ENCODE results near the gene TTC1. TPM values are rescaled to one million over a fixed set of nuclear protein-coding genes. Genes with fewer than 3 reads are reported as not detected.

Gene TTC1
- total RNA-seq, 1 donor from 2014 or later, result 94.2 TPM

DNA sequence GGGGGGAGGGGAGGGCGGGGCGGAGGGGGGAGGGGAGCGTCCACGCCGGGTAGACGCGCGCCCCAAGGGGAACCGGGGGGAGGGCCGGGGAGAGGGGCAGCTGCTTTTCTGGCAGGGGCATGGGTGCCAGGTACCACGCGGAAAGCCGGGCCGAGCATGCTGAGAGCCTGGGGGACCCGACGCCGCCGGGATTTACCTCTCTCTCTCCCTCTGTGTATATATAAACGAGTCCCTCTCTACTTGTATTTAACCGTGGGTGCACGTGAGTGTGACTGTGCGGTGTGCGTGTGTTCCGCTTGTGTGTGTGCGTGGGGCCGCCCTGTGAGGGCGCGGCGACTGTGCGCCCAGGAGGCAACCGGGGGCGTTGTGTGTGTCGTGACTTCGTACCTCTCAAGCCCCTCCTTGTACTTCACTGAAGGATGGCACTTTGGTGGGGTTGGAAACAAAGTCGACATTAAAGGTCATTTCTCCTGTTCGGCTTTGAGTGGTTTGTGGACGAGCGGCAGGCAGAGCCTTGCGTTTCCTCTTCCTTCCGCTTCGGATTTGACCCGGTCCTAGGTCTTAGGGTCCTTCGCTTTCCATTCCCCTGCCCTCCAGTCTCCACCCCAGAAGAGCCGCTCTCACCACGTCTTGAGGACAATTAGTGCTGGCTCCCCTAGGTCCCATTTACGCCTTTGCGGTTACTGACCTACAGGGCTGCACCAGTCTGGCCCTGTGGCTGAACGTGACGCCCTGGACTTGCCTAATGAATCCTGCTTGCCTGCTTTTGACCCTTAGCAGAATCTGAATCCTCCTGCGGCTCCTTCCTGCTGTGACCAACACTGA, 36.2 kb upstream of the TTC1 start:
- Histone ChIP-seq H3K27me3 (ENCODE audit: low read depth) (peaks cover 65% of the 10 kb centered on the region), H3K4me1 (peaks cover 13% of the 10 kb centered on the region), H3K4me3 (peak overlapping the region; percentile 60), H3K27ac (replicated peaks) (no peak overlapping the region), H3K36me3 (no peaks in the 10 kb centered on the region), H3K9me3 (replicated peaks) (no peaks in the 10 kb centered on the region)
- no peak for DNase-seq
- intact Hi-C loops (cut with micrococcal nuclease), result no loop called here
- TF ChIP-seq CTCF (IDR thresholded peaks at IDR 0.05; ENCODE audit: borderline replicate concordance), result no peak

- Histone ChIP-seq H3K4me1 (peaks cover 13% of the 10 kb centered on the region), H3K4me3 (no peak overlapping the region), H3K9me3 (replicated peaks) (no peaks in the 10 kb centered on the region), H3K36me3 (no peaks in the 10 kb centered on the region), H3K27ac (replicated peaks) (no peak overlapping the region), H3K27me3 (ENCODE audit: low read depth) (peaks cover 54% of the 10 kb centered on the region)
- intact Hi-C loops (cut with micrococcal nuclease), result no loop called here
- TF ChIP-seq CTCF (IDR thresholded peaks at IDR 0.05; ENCODE audit: borderline replicate concordance), result peak; percentile 21
- no peak for DNase-seq
Measured at GRCh38 chr5:159975462-159976019, 33.4 kb upstream of the TTC1 start.

- no peak overlapping the region for H3K27ac ChIP-seq (replicated peaks)
- H3K4me1 ChIP-seq, result peaks cover 13% of the 10 kb centered on the region
- H3K27me3 ChIP-seq (ENCODE audit: low read depth), result peaks cover 43% of the 10 kb centered on the region
- TF ChIP-seq CTCF (IDR thresholded peaks at IDR 0.05; ENCODE audit: borderline replicate concordance), result no peak
- no peak overlapping the region for H3K4me3 ChIP-seq
- no peaks in the 10 kb centered on the region for H3K9me3 ChIP-seq (replicated peaks)
- no peak for DNase-seq
- intact Hi-C loops (cut with micrococcal nuclease), result no loop called here
- no peaks in the 10 kb centered on the region for H3K36me3 ChIP-seq
Measured at GRCh38 chr5:159976921-159977320, 32.0 kb upstream of the TTC1 start.

GRCh38 chr5:159978358-159978757, 30.6 kb upstream of the TTC1 start:
- Histone ChIP-seq H3K4me3 (no peak overlapping the region), H3K9me3 (replicated peaks) (no peaks in the 10 kb centered on the region), H3K27me3 (ENCODE audit: low read depth) (peaks cover 29% of the 10 kb centered on the region), H3K36me3 (no peaks in the 10 kb centered on the region), H3K27ac (replicated peaks) (no peak overlapping the region), H3K4me1 (peaks cover 13% of the 10 kb centered on the region)
- no peak for TF ChIP-seq CTCF (IDR thresholded peaks at IDR 0.05; ENCODE audit: borderline replicate concordance)
- DNase-seq, result no peak
- intact Hi-C loops (cut with micrococcal nuclease), result no loop called here

GRCh38 chr5:159982421-159983173, 26.3 kb upstream of the TTC1 start:
- peaks cover 8% of the 10 kb centered on the region for H3K4me1 ChIP-seq
- DNase-seq, result no peak

More at GRCh38 chr5:159982421-159983173, 26.3 kb upstream of the TTC1 start:
- Histone ChIP-seq H3K9me3 (replicated peaks) (no peaks in the 10 kb centered on the region), H3K27me3 (ENCODE audit: low read depth) (peaks cover 39% of the 10 kb centered on the region), H3K36me3 (no peaks in the 10 kb centered on the region), H3K4me3 (no peak overlapping the region), H3K27ac (replicated peaks) (no peak overlapping the region)
- TF ChIP-seq CTCF (IDR thresholded peaks at IDR 0.05; ENCODE audit: borderline replicate concordance), result no peak
- intact Hi-C loops (cut with micrococcal nuclease), result loop anchor here (10.0 kb wide), 1 partner anchor 698 kb away; no protein-coding TSS in a partner anchor
